ENCODE data around the gene PIWIL4.

DNA sequence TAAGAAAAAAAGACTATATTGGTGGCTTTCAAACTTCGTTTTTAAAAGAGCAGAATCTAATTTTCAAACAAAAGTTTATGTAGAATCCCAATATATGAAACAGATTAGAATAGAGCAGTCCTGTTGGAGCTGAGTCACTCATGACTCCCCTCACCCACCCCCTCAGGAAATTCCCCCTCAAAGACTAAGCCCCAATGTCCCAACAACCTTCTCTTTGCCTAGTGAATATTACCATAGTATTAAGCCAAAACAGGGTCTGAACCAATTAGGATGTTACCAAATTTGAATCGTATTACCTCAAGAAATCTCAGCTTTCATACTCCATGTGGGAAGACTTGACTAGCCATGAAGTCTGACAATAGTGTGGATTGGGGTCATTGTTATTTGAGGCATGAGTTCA, 7.8 kb upstream of the PIWIL4 start:
- TF ChIP-seq, protein P1, sequence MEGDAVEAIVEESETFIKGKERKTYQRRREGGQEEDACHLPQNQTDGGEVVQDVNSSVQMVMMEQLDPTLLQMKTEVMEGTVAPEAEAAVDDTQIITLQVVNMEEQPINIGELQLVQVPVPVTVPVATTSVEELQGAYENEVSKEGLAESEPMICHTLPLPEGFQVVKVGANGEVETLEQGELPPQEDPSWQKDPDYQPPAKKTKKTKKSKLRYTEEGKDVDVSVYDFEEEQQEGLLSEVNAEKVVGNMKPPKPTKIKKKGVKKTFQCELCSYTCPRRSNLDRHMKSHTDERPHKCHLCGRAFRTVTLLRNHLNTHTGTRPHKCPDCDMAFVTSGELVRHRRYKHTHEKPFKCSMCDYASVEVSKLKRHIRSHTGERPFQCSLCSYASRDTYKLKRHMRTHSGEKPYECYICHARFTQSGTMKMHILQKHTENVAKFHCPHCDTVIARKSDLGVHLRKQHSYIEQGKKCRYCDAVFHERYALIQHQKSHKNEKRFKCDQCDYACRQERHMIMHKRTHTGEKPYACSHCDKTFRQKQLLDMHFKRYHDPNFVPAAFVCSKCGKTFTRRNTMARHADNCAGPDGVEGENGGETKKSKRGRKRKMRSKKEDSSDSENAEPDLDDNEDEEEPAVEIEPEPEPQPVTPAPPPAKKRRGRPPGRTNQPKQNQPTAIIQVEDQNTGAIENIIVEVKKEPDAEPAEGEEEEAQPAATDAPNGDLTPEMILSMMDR (IDR thresholded peaks at IDR 0.05; ENCODE audit: poor library complexity, severe bottlenecking): no peak
- TF ChIP-seq EP300 (conservative IDR thresholded peaks at IDR 0.05; ENCODE audit: poor library complexity, severe bottlenecking) (no peak), EZH2 (IDR thresholded peaks at IDR 0.05; ENCODE audit: borderline replicate concordance, insufficient read depth, low read length, poor library complexity, severe bottlenecking) (no peak)
